PFSK-1 (cell line): ENCODE results near the gene ZNF276.
A peak's percentile ranks its signal among the peaks of the same experiment; 100 is the strongest.

Source experiments
- FOXP2 ChIP-seq: optimal IDR thresholded peaks from 2 replicates; pipeline ENCODE3; 2011; ENCODE audit warnings: borderline replicate concordance, control low read depth, inconsistent platforms; ENCODE audit not compliant: insufficient read depth; ENCODE audit errors: extremely low read length, extremely low read depth
- POLR2AphosphoS5 ChIP-seq: IDR thresholded peaks from 2 replicates; pipeline ENCODE4 v1.6.1; 2012; ENCODE audit warnings: low read depth, mild to moderate bottlenecking, control low read depth, low read length, moderate library complexity
- REST ChIP-seq, 2 experiments: IDR thresholded peaks; 2 replicates each; pipeline versions ENCODE4 v1.6.1 to v1.8.0; 2011 to 2012; ENCODE audit warnings: low read depth in 2 of 2, low read length in 2 of 2, control low read depth in 1 of 2, inconsistent platforms in 1 of 2, mild to moderate bottlenecking in 1 of 2, moderate library complexity in 1 of 2; ENCODE audit not compliant: insufficient read depth in 1 of 2
- SIN3A ChIP-seq: IDR thresholded peaks from 2 replicates; pipeline ENCODE4 v1.6.1; 2012; ENCODE audit warnings: mild to moderate bottlenecking, low read length, moderate library complexity, borderline replicate concordance; ENCODE audit not compliant: insufficient read depth
- TAF1 ChIP-seq: IDR thresholded peaks from 2 replicates; pipeline ENCODE4 v1.6.1; 2012; ENCODE audit warnings: low read length, control low read depth, borderline replicate concordance; ENCODE audit not compliant: insufficient read depth

ZNF276 gene

GRCh38 chr16:89700100-89700648 lies 21.2 kb upstream of the ZNF276 start:
- TF ChIP-seq REST (IDR thresholded peaks at IDR 0.05; ENCODE audit: insufficient read depth in 1 of 2, low read depth in 2 of 2, low read length in 2 of 2) = no peak
- TF ChIP-seq FOXP2 = no peak
- TF ChIP-seq TAF1 = 0 out of 2 replicates have a peak, but pooled peaks have one; percentile 58
- peak; percentile 83; the same call in 1 of the 2 replicates for TF ChIP-seq SIN3A
- peak; percentile 87 for TF ChIP-seq POLR2AphosphoS5

DNA sequence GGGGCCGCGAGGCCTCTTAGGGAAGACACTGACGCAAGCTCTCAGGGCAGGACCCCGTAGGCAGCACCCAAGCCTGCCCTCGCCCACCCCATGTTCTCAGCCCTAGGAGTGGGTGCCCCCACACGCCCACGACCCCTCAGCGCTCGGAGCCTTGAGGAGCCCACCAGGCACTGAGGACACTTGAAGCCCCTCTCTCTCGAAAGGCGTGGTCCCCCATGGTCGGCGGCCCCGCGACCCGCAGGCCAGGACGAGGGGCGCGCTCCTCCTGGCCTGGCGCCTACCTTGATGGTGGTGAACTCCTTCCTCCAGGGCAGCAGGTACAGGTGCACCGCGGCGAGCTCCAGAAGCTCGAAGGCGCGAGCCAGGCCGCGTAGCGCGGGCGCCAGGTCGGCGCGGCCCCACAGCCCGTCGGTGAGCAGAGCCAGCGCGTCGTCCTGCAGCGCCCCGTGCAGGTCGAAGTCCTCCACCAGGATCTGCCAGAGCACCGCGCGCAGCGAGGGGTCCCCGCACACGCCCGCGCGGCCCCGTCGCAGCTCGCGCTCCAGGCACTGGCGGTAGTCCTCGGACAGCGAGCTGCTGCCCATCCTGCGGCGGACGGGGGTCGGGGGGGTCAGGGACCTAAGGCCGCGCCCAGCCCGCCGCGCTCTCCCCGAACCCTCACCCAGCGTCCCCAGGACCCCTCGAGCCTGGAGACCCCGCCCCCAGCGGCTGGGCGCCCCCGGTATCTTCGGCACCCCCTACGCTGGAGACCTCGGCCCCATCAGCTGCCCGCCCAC lies 20.5 kb upstream of the ZNF276 start:
- no peak for TF ChIP-seq POLR2AphosphoS5
- TF ChIP-seq SIN3A = no peak
- TF ChIP-seq REST (IDR thresholded peaks at IDR 0.05; ENCODE audit: insufficient read depth in 1 of 2, low read depth in 2 of 2, low read length in 2 of 2) = no peak
- TF ChIP-seq TAF1 = no peak
- TF ChIP-seq FOXP2 = no peak

DNA sequence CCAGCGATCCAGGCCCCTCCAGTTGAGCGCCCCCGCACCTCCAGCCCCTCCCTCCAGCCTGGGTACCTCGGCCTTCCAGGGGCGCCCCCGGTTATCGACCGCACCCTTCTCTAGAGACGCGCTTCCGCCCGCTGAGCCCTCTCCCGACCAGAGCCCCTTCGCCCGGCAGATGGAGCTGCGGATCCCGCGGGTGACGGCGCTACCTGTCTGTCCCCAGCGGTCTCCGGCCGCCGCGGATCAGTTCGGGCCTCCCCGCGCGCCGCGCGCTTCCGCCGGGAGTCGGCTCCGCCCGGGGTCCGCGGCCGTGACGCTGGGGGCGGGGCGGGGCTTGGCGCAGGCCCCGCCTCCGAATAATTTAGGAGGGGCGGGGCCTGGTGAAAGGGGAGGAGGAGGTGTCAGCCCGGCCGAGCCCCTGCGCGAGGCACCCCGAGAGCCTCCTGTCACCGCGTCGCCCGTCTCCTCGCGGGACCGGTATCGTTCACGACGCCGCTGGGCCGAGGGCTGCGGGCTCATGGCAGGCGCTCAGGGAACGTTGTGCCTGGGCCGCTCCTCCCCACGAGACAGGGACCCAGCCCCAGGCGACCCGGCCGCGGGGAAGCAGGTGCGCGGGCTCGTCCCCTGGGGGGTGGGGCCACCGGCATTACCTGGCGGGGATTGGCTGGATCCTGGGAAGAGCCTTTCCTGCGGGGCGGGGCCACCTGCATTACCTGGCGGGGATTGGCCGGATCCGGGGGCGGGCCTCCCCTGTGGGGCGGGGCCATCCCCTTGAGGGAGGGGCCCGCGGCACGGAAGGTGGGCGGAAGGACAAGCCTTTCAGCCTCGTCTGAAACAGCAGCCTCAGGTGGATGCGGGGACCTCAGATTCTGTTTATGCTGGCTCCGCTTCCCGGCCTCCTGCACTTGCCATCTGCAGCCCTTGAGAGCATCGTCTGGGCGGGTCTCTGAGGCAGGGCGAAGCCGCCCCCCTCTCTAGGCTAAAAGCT lies 19.6 kb upstream of the ZNF276 start, which contains the start of gene SPATA2L:
Gene SPATA2L (minus strand): TSS at position 281 of the 982 bp plus-strand sequence. CDS start 473 bp downstream, outside the sequence.
- no peak for TF ChIP-seq FOXP2
- TF ChIP-seq REST (IDR thresholded peaks at IDR 0.05; ENCODE audit: insufficient read depth in 1 of 2, low read depth in 2 of 2, low read length in 2 of 2) = no peak
- 0 out of 2 replicates have a peak, but pooled peaks have one; percentile 56 for TF ChIP-seq SIN3A
- TF ChIP-seq POLR2AphosphoS5 = 0 out of 2 replicates have a peak, but pooled peaks have one; percentile 30
- TF ChIP-seq TAF1 = 0 out of 2 replicates have a peak, but pooled peaks have one; percentile 45

- TF ChIP-seq TAF1 (no peak), POLR2AphosphoS5 (no peak), REST (IDR thresholded peaks at IDR 0.05; ENCODE audit: insufficient read depth in 1 of 2, low read depth in 2 of 2, low read length in 2 of 2) (no peak), SIN3A (no peak)
Observed at GRCh38 chr16:89704281-89704680, 17.1 kb upstream of the ZNF276 start.
